ENCODE data around the gene MUL1. TPM values are rescaled to one million over a fixed set of nuclear protein-coding genes. Genes with fewer than 3 reads are reported as not detected.

The MUL1 gene
- total RNA-seq, 1 donor from 2014 or later = 36.0 TPM

- DNase-seq (ENCODE audit: low read depth, low spot score) = no peak
Measured at GRCh38 chr1:20485527-20486456, 22.2 kb downstream of the MUL1 start, which contains the start of gene CAMK2N1. Gene CAMK2N1 (minus strand): TSS chr1:20486210. CDS start chr1:20485379, 831 bp downstream.

GRCh38 chr1:20484519-20485462 is 23.2 kb downstream of the MUL1 start:
- DNase-seq (ENCODE audit: low read depth, low spot score) = no peak

- no peak for DNase-seq (ENCODE audit: low read depth, low spot score)
Measured at GRCh38 chr1:20483833-20484518, 24.0 kb downstream of the MUL1 start.

- DNase-seq (ENCODE audit: low read depth, low spot score) = no peak
Measured at GRCh38 chr1:20483098-20483832, 24.7 kb downstream of the MUL1 start.

GRCh38 chr1:20481643-20482498 is 26.1 kb downstream of the MUL1 start:
- no peak for DNase-seq (ENCODE audit: low read depth, low spot score)

- DNase-seq (ENCODE audit: low read depth, low spot score) = no peak
Measured at GRCh38 chr1:20480951-20481617, 26.9 kb downstream of the MUL1 start.

GRCh38 chr1:20480243-20480944 is 27.6 kb downstream of the MUL1 start:
- DNase-seq (ENCODE audit: low read depth, low spot score) = no peak

- DNase-seq (ENCODE audit: low read depth, low spot score) = no peak
Measured at GRCh38 chr1:20479840-20480239, 28.1 kb downstream of the MUL1 start.

GRCh38 chr1:20478057-20478635 is 29.8 kb downstream of the MUL1 start:
- DNase-seq (ENCODE audit: low read depth, low spot score) = no peak

- DNase-seq (ENCODE audit: low read depth, low spot score) = no peak
Measured at GRCh38 chr1:20477348-20478056, 30.4 kb downstream of the MUL1 start.

GRCh38 chr1:20476265-20477038 is 31.5 kb downstream of the MUL1 start:
- no peak for DNase-seq (ENCODE audit: low read depth, low spot score)

- DNase-seq (ENCODE audit: low read depth, low spot score) = no peak
Measured at GRCh38 chr1:20474996-20475395, 33.0 kb downstream of the MUL1 start.

GRCh38 chr1:20474333-20474975 is 33.5 kb downstream of the MUL1 start:
- no peak for DNase-seq (ENCODE audit: low read depth, low spot score)

GRCh38 chr1:20473894-20474293 is 34.1 kb downstream of the MUL1 start:
- no peak for DNase-seq (ENCODE audit: low read depth, low spot score)

GRCh38 chr1:20472860-20473711 is 34.9 kb downstream of the MUL1 start:
- DNase-seq (ENCODE audit: low read depth, low spot score) = no peak

Measured in pulmonary artery endothelial cell (primary cell).